Activated CD4-positive, CD25-positive, alpha-beta regulatory T cell (primary cell): ENCODE results near the gene LINGO3.
A peak's percentile ranks its signal among the peaks of the same experiment; 100 is the strongest.

Experiments used
- DNase-seq, 4 experiments: peaks; one replicate each; lab custom pipeline; 2025; lab: John Stamatoyannopoulos, UW

The LINGO3 gene

GRCh38 chr19:2261438-2262172 lies 46.3 kb downstream of the LINGO3 start:
- DNase-seq = peak in 1 of 4 experiments; percentile 21

- DNase-seq = no peak
Observed at GRCh38 chr19:2260341-2260805, 47.6 kb downstream of the LINGO3 start.

GRCh38 chr19:2259336-2259735 lies 48.6 kb downstream of the LINGO3 start:
- DNase-seq = no peak
